Measurements from ENCODE around the gene BLOC1S6.

Gene BLOC1S6, protein sequence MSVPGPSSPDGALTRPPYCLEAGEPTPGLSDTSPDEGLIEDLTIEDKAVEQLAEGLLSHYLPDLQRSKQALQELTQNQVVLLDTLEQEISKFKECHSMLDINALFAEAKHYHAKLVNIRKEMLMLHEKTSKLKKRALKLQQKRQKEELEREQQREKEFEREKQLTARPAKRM

DNA sequence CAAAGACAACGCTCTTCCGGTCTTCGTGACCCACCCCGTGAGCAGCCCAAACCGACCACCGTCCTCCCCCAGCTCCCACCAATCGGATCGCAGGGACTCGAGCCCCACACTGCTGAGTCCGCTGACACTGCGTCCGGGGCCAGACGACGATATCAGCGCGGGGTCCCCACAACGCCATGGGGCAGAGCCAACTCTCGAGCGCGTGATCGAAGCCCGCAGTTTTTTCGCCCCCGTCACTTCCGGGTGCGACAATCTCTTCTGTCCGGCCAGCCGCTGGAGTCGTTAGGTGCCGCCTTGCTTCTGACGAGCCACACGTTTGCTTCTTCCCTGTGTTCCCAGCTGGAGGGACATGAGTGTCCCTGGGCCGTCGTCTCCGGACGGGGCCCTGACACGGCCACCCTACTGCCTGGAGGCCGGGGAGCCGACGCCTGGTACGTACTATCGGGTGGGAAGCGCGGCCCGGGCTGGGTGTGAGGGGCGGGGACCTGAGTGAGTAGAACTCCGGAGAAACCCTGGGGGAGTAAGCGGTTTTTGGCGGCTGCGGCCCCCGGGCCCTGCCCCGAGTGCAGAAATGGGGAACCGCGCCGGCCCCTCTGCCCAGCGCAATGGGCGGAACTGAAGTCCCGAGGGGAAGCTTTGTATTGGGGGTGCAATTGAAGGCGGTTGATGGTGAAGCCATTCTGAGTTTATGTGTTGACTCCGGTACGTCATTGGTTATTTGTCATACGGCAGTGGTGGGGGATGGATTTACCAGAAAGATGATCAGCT, at the start of gene BLOC1S6:
TSS of gene BLOC1S6 (plus strand) at position 285 of the 768 bp plus-strand sequence. CDS start at position 350, 65 bp downstream.
- in situ Hi-C loops (cut with MboI; ENCODE audit: low sequenced_read_pairs), result no loop called here

DNA sequence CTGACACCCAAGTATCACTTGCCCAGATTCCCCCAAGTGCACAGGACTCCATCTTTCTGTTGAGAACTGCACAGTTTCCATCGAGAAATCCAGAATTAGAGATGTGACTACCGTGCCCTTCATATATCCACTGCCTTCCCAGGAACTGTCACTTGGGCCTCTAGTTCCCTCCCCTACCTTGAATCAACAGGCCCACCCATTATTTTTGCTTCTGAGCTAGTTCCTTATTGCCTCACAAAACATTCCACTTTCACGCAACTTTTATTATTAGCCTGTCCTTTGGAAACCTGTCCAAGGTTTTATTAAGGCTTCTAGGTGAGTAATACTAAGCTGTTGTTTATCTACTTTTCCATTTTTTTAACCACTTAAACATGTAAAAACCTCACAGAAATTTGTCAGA, 47.5 kb upstream of the BLOC1S6 start:
- in situ Hi-C loops (cut with MboI; ENCODE audit: low sequenced_read_pairs), result no loop called here

DNA sequence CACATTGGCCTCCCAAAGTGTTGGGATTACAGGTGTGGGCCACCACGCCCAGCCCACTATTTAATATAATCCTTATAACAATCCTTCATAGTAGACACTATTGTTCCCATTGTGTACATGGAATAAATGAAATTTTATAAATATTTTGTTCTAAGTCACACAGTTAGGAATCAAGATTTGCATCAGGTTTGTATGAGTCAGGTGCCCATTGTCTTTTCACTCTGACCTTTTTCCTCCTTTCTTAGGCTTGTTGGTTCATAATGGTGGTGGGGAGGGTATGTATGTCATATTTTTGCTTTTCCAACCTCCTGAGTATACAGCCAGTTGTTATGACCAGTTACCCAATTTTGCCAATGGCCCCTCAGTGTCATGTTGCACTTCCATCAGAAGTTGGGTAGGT, 46.6 kb upstream of the BLOC1S6 start:
- in situ Hi-C loops (cut with MboI; ENCODE audit: low sequenced_read_pairs), result no loop called here

DNA sequence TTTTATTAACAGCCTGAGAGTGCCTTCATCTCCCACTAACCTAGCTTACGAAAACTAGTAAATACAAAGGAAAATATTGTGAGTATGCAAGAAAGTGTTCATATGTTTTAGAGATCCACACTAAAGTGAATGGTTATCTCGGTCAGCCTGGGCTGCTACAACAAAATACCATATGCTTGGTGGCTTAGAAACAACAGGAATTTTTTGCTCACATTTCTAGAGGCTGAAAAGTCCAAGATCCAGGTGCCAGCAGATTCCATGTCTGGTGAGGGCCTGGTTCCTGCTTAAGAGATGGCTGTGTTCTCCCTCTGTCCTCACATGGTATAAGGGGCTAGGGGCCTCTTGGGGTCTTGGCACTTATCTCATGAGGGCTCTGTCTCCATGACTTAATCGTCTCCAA, 44.1 kb upstream of the BLOC1S6 start:
- in situ Hi-C loops (cut with MboI; ENCODE audit: low sequenced_read_pairs), result no loop called here

DNA sequence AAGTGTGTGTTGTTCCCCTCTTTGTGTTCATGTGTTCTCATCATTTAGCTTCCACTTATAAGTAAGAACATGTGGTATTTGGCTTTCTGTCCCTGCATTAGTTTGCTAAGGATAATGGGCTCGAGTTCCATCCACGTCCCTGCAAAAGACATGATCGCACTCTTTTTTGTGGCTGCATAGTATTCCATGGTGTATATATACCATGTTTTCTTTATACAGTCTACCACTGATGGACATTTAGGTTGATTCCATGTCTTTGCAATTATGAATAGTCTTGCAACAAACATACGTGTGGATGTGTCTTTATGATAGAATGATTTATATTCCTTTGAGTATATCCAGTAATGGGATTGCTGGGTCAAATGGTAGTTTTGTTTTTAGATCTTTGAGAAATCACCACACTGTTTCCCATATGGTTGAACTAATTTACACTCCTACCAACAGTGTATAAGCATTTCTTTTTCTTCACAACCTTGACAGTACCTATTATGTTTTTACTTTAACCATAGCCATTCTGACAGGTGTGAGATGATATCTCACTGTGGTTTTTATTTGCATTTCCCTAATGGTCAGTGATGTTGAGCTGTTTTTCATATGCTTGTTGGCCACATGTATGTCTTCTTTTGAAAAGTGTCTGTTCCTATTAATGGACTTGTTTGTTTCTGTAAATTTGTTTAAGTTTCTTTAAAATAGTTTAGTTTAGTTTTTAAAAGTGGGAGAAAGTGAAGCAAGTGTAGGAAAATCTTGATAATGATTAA, 42.7 kb upstream of the BLOC1S6 start:
- in situ Hi-C loops (cut with MboI; ENCODE audit: low sequenced_read_pairs), result no loop called here

DNA sequence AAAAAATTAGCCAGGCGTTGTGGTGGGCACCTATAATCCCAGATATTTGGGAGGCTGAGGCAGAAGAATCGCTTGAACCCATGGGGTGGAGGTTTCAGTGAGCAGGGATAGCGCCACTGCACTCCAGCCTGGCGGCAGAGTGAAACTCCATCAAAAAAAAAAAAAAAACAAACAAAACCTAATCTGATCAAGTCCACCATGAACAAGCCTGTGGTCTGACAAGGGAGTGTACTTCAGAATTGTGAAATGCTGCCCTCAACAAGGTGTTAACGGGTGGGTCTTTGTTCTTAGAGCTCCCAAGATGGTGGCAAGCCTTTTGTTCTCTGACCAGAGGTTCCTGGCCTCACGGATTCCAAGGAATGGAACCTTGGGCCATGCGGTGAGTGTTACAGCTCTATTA, 40.4 kb upstream of the BLOC1S6 start:
- in situ Hi-C loops (cut with MboI; ENCODE audit: low sequenced_read_pairs), result no loop called here

DNA sequence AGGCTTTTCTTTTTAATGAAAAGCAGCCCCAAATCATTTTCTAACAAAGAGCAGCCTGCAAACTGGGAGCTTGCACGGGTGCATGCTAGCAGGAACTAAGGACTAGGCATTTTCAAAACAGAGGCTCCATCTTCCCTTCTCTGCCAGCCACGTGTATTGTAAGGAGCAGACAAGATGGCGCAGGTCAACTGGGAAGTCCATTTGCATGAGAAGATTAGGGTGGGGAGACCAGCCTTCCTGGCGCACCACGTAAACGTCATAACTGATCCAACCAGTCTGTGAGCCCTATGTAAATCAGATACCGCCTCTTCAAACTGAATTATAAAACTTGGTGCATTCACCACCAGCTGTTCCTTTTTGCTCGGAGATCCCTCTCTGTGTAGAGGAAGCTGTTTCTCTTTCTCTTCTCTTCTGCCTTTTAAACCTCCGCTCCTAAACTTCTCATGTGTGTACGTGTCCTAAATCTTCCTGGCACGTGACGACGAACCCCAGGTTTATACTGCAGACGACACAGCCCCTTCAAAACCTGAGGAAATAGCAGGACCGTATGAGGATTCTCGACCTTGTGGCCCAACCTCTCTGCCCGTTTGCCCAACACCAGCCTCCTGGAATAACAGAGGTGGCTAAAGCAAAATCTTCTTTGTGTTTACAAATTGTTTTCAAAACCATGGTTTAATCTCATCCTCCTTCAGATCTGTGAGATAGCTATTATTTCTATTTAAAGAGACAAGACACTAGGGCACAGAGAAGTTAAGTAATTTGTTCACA, 38.2 kb upstream of the BLOC1S6 start:
- in situ Hi-C loops (cut with MboI; ENCODE audit: low sequenced_read_pairs), result no loop called here

DNA sequence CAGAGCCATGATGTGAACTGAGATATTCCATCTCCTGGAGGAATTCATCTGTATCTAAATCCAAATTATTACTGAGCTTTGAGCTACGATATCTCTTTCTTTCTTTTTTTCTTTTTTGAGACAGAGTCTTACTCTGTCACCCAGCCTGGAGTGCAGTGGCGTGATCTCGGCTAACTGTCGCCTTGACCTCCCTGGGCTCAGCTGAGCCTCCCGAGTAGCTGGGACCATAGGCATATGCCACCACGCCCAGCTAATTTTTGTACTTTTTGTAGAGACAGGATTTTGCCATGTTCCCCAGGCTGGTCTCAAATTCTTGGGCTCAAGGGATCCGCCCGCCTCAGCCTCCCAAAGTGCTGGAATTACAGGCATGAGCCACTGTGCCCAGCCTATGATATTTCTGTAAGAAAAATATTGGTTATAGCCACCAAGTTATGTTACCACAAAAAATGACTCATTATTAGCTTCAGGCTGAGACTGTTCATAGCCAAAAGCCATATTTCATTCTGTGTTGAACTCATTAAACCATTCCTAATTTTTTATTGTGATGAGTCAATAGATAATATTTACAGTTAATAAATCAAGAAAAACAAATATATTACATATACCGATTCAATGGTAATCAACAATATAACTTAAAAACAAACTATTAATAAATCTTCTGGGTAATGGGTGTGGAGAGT, 37.5 kb upstream of the BLOC1S6 start:
- in situ Hi-C loops (cut with MboI; ENCODE audit: low sequenced_read_pairs), result no loop called here

DNA sequence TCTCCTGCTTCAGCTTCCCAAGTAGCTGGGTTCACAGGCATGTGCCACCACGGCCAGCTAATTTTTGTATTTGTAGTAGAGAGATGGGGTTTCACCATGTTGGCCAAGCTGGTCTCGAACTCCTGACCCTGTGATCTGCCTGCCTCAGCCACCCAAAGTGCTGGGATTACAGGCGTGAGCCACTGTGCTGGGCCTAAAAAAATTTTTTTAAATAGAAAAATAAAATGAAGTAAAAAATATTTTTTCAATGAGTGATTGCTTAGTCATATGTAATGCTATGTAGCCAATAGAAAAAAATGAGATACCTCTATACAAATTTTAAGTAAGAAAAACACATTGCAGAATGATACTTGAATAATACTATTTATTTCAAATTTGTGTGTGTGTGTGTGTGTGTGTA, 36.7 kb upstream of the BLOC1S6 start:
- in situ Hi-C loops (cut with MboI; ENCODE audit: low sequenced_read_pairs), result no loop called here

DNA sequence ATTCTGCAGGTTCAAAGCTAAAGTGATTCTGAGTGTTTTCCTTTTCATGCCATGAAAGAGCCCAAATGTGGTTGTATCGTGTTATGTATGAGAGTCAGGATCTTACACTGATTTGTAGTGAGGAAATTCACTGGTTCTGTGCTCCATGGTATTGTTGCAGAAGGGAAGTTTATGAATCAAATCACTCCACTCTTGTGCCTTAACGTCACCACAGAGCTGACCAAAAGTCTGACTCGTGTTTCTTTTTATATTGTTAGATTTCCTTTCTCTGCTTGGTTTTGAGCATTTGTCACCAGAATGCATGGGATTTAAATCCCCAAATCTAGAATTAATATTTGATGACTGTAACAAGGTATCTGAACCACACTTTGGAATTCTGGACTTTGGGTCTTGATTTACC, 35.5 kb upstream of the BLOC1S6 start:
- in situ Hi-C loops (cut with MboI; ENCODE audit: low sequenced_read_pairs), result no loop called here

DNA sequence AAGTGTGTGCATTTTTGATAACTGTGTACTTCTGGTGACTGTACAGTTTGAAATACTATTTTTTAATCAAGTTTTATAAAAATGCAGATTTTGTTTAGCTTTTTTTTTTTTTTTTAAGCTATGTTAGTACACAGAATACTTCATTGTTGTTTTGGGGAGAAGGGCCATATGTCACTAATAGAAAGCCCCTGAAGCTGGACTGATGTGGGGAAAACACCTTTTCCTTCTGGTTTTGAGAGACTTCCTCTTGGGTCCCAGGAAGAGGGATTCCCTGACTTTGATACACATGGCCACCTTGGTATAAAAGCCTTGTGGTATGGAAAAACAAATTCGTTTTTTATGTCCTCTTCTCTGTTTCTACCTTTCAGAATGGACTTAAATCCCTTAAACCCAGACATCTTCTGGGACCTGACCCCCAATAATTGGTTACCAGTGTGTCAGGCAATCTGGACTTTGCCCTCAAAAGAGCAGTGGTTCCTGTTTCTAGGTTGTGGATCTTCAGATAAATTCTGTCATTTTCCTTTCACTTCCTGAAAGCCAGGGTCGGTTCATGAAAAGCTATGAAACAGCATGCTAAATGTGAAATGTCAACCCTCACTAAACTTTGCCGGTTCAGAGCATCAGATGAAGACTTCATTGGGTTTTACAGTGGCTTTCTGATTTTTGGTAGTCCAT, 31.1 kb upstream of the BLOC1S6 start:
- in situ Hi-C loops (cut with MboI; ENCODE audit: low sequenced_read_pairs), result no loop called here

DNA sequence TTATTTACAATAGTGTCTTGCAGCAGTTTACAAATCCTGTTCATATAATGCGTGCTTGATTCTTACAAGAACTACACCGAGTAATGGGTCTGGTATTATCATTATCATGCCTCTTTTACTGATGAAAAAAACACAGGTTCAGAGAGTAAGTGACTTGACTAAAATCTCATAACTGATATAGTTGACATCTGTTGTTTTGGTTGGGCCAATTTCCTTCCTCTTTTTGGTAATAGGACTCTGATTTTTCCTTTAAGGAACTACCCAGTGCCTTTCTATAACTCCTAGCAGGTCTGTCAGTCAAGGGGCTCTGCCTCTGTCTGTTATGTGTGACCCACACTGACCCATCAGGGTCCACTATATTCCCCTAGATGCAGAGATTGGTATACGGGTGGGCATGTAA, 14.6 kb upstream of the BLOC1S6 start:
- in situ Hi-C loops (cut with MboI; ENCODE audit: low sequenced_read_pairs), result no loop called here

DNA sequence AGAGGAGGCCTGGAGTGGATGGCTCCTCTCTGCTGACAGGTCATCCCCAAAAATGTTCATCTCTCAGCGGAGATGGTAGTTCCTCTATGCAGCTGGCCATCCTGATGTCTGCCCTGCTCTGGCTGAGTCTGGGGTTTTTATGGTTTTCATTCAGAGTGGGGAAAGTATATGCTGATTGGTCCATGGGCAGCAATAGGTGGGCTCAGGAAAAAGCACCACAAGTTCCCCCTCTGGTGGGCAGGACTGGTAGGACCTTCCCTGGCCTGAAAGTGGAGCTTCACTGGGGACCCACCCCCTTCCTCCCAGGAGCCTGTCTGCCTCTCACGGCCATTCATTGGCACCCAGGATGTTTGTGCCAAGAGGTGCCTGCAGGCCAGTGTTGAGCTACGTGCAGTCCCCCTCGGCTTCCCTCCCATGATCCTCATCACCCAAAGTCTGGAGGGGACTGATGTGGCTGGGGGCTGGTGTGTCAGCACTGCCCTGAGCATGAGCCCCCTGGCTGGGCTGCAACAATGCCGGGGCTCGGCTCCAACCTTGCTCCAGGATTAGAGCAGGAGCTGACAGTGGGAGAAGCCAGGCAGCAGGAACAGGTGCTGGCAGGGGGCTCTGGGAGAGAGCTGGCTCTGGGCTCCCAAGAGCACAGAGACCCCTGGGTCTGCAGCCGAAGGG, 13.1 kb upstream of the BLOC1S6 start:
- in situ Hi-C loops (cut with MboI; ENCODE audit: low sequenced_read_pairs), result no loop called here

DNA sequence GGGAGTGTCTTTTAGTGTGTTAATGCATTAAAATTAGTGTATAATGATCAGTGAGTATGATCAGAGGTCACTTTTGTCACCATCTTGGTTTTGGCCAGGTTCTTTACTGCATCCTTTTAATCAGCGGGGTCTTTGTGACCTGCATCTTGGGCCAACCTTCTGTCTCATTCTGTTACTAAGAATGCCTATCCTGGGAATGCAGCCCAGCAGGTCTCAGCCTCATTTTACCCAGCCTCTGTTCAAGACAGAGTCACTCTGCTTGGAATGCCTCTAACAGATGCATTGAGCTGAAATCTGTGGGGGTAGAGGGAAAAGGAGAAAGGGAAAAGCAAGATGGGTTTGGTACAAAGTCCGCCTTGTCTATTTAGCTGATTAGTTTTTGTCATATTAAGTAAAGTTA, 5.3 kb upstream of the BLOC1S6 start:
- in situ Hi-C loops (cut with MboI; ENCODE audit: low sequenced_read_pairs), result no loop called here

DNA sequence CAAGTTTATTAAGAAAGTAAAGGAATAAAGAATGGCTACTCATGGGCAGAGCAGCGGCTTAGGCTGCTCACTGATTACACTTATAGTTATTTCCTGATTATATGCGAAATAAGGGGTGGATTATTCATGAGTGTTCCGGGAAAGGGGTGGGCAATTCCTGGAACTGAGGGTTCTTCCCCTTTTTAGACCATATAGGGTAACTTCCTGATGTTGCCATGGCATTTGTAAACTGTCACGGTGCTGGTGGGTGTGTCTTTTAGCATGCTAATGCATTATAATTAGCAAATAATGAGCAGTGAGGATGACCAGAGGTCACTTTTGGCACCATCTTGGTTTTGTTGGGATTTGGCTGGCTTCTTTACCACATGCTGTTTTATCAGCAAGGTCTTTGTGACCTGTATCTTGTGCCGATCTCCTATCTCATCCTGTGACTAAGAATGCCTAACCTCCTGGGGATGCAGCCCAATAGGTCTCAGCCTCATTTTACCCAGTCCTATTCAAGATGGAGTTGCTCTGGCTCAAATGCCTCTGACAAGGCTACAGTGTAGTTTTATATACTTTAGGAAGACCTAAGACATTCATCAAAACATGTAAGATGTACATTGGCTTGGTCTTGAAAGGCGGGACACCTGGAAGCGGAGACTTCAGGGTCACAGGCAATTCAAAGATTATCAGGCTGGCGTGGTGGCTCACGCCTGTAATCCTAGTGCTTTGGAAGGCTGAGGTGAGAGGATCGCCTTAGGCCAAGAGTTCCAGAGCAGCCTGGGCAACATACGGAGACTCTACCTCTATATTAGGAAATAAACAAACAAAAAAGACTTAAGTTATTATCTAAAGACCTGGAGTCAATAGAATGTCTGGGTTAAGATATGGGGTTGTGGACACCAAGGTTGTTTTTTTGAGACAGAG, 3.2 kb upstream of the BLOC1S6 start:
- in situ Hi-C loops (cut with MboI; ENCODE audit: low sequenced_read_pairs), result no loop called here

DNA sequence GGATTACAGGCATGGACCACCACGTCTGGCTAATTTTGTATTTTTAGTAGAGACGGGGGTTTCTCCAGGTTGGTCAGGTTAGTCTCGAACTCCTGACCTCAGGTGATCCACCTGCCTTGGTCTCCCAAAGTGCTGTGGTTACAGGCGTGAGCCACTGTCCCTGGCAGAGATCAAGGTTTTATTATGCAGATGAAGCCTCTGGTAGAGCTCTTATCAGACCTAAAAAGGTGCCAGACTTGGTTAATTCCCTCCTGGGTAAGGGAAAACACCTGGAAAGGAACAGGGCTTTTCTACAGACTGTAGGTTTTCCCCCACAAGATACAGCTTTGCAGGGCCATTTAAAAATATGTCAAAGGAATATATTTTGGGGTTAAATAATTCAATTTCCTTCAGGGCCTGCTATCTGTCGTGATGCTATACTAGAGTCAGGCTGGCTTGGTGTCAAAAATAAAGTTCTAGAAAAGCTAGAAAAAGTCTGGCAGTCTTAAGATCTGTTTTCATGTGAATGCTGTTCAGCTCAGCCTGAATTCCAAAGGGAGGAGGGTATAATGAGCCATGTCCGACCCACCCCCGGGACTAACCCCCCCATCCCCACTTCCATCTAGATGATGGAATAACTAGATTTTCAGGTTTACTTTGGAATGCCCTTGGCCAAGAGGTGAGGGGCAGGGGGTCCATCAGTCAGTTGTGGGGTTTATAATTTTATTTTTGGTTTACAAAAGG, 1.9 kb upstream of the BLOC1S6 start:
- in situ Hi-C loops (cut with MboI; ENCODE audit: low sequenced_read_pairs), result no loop called here

DNA sequence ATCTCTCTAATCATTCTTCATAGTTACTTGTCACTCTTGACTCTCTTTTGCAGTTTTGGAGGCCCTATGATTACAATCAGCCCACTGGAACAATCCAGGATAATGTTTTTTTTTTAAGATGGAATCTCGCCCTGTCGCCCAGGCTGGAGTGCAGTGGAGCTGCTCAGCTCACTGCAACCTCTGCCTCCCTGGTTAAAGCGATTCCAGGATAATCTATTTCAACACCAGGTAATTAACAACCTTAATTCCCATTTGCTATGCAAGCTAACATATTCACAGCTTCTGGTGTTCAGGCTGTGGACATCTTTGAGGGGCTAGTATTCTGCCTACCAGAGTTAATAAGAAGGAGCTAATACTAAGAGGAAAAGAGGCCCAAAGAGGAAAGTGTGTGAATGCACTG, 1.1 kb upstream of the BLOC1S6 start:
- in situ Hi-C loops (cut with MboI; ENCODE audit: low sequenced_read_pairs), result no loop called here

DNA sequence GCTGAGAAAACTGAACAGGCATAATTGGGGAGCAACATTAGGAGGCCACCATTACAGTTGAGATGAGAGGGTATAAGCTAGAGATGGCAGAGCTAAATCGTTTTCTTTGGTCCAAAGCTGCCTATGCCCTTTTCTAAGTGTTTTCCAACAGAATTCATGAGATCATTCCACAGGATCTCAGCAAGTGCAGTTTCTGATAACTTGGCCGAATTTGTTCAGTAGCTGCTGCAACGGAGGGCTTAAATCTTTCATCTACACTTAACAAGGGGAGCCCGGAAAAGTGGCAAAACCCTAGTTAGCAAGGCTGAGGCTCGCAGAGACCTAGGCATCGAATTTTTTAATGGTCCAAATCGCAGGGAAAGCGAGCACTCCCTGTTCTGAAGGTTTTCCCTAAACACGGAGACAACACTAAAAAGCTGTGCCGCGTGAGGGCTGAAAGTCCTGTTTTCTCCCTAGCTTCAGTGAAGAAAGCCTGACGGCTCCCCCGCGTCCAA, 531 bp upstream of the BLOC1S6 start:
- in situ Hi-C loops (cut with MboI; ENCODE audit: low sequenced_read_pairs), result no loop called here

All from HL-60/S4 treated with retinoic acid at 250 ng/mL for 4 days and 3 days (cell line).